Naive thymus-derived CD4-positive, alpha-beta T cell (primary cell): ENCODE measurements around the gene PPP3R1. TPM values are rescaled to one million over a fixed set of nuclear protein-coding genes. Genes with fewer than 3 reads are reported as not detected.
"Not testable (repeated sequence)": the region's sequence is repeated elsewhere in the genome, so short reads cannot be mapped to it uniquely, and the experiment has no call there.

Source experiments
- ATAC-seq: fragments of 150-1000 bp; cut with Tn5 transposase; 2 replicates; pipeline ENCODE4 v1.10.0; 2021; ENCODE audit warnings: mild to moderate bottlenecking, moderate library complexity
- CTCF ChIA-PET: fragments of 350-600 bp; sonication (Branson Sonifier 250); formaldehyde crosslinking; loops from one replicate; lab custom pipeline; 2021; ENCODE audit warnings: antibody characterized with exemption; lab: Charles Lee
- POLR2A ChIA-PET: fragments of 350-600 bp; sonication (Branson Sonifier 250); formaldehyde crosslinking; loops from one replicate; lab custom pipeline; 2021; ENCODE audit warnings: antibody characterized with exemption, inconsistent platforms; lab: Charles Lee
- DNase-seq, 9 donors: peaks; one replicate each; pipeline versions ENCODE4 v3.0.0 to v3.0.0-alpha.2; 2020 to 2022; ENCODE audit warnings: mixed read lengths in 1 of 9
- H3K27ac ChIP-seq: one replicate; pipeline ENCODE4 v1.7.0; 2013; ENCODE audit warnings: mild to moderate bottlenecking, low read depth, low read length, moderate library complexity
- H3K27me3 ChIP-seq, 2 donors: one replicate each; pipeline ENCODE4 v1.7.0; 2013; ENCODE audit warnings: low read length in 2 of 2, mild to moderate bottlenecking in 2 of 2, moderate library complexity in 2 of 2; ENCODE audit not compliant: control insufficient read depth in 2 of 2, insufficient read depth in 2 of 2
- H3K36me3 ChIP-seq, 3 experiments: 1 replicate in 2 of 3; 2 replicates in 1 of 3; pipeline ENCODE4 v1.7.0; 2013; ENCODE audit warnings: low read length in 3 of 3, mild to moderate bottlenecking in 3 of 3, moderate library complexity in 1 of 3; ENCODE audit not compliant: insufficient read depth in 3 of 3, control insufficient read depth in 2 of 3
- H3K4me1 ChIP-seq, 2 donors: one replicate each; pipeline ENCODE4 v1.7.0; 2013; ENCODE audit warnings: low read length in 2 of 2, mild to moderate bottlenecking in 2 of 2, moderate library complexity in 1 of 2; ENCODE audit not compliant: control insufficient read depth in 2 of 2, insufficient read depth in 2 of 2
- H3K4me3 ChIP-seq: 2 replicates; pipeline ENCODE4 v1.7.0; 2013; ENCODE audit warnings: mild to moderate bottlenecking, low read length
- H3K9me3 ChIP-seq, 3 experiments: 1 replicate in 2 of 3; 2 replicates in 1 of 3; pipeline ENCODE4 v1.7.0; 2013; ENCODE audit warnings: low read length in 3 of 3; ENCODE audit not compliant: control insufficient read depth in 2 of 3
- H3K27ac Mint-ChIP-seq, 9 donors: one replicate each; pipeline ENCODE4 v1.8.0; 2020 to 2022; ENCODE audit warnings: mixed read lengths in 9 of 9, mild to moderate bottlenecking in 8 of 9, moderate library complexity in 5 of 9, inconsistent platforms in 2 of 9
- H3K27me3 Mint-ChIP-seq, 5 donors: one replicate each; pipeline ENCODE4 v1.8.0; 2021 to 2022; ENCODE audit warnings: mixed read lengths in 5 of 5, mild to moderate bottlenecking in 1 of 5
- H3K36me3 Mint-ChIP-seq, 5 donors: one replicate each; pipeline ENCODE4 v1.8.0; 2020 to 2022; ENCODE audit warnings: mixed read lengths in 5 of 5, mild to moderate bottlenecking in 3 of 5, inconsistent platforms in 1 of 5
- H3K4me1 Mint-ChIP-seq, 7 donors: one replicate each; pipeline ENCODE4 v1.8.0; 2020 to 2022; ENCODE audit warnings: mixed read lengths in 7 of 7, mild to moderate bottlenecking in 3 of 7, inconsistent platforms in 1 of 7
- H3K4me3 Mint-ChIP-seq, 10 donors: one replicate each; pipeline ENCODE4 v1.8.0; 2020 to 2022; ENCODE audit warnings: mild to moderate bottlenecking in 10 of 10, mixed read lengths in 10 of 10, moderate library complexity in 6 of 10, inconsistent platforms in 2 of 10
- H3K9me3 Mint-ChIP-seq, 11 donors: one replicate each; pipeline ENCODE4 v1.8.0; 2020 to 2022; ENCODE audit warnings: mixed read lengths in 11 of 11, mild to moderate bottlenecking in 4 of 11, inconsistent platforms in 1 of 11, moderate library complexity in 1 of 11
- intact Hi-C, 2 donors: fragments of 100-400 bp; cut with micrococcal nuclease; formaldehyde crosslinking; loops; one replicate each; pipeline ENCODE4 v1.15.1; 2023
- polyA plus RNA-seq, 2 donors: library from polyadenylated mRNA; unstranded; fragments of 300-500 nt; fragmentation: Illumina TruSeq; gene quantifications; one replicate each; pipeline ENCODE4 v1.2.3, GENCODE V29; 2021
- total RNA-seq, 6 experiments: library from RNA in 5 of 6; stranded (reverse) in 5 of 6; gene quantifications; 1 replicate in 5 of 6; 2 replicates in 1 of 6; pipeline ENCODE4 v1.2.3 and lab custom pipeline; 2021 to 2026

Gene PPP3R1
- total and polyA plus RNA-seq, 7 experiments from 2014 or later: 2.6 to 78.2 (median 64.2) TPM

- H3K4me3 Mint-ChIP-seq: no peak overlapping the region
- ChIA-PET POLR2A (interaction anchor here (0.6 kb wide), 1 partner anchor 39 kb away, joined by 4 read pairs; no protein-coding TSS in a partner anchor), CTCF (interaction anchor here (0.6 to 0.8 kb wide), 2 partner anchors 9 to 129 kb away, joined by 3 read pairs; no protein-coding TSS in a partner anchor)
- ATAC-seq (no peak), DNase-seq (no peak)
- H3K27me3 Mint-ChIP-seq: no peaks in the 10 kb centered on the region
- peaks cover 0 to under 1% of the 10 kb centered on the region in 2 donors for H3K4me1 ChIP-seq
- H3K4me1 Mint-ChIP-seq: peaks cover 5 to 25% (median 14%) of the 10 kb centered on the region in 7 donors
- H3K36me3 ChIP-seq: peaks cover 0 to 37% (median 5%) of the 10 kb centered on the region in 3 experiments
- peak overlapping the region in 8 of 9 donors; percentile 21 to 77 (median 56) for H3K27ac Mint-ChIP-seq
- peaks cover 0 to 36% (median 17%) of the 10 kb centered on the region in 5 donors for H3K36me3 Mint-ChIP-seq
- no peak overlapping the region for H3K27ac ChIP-seq
- no peaks in the 10 kb centered on the region for H3K27me3 ChIP-seq
- intact Hi-C loops: no loop called here
- no peaks in the 10 kb centered on the region for H3K9me3 ChIP-seq
- no peaks in the 10 kb centered on the region for H3K9me3 Mint-ChIP-seq
- no peak overlapping the region for H3K4me3 ChIP-seq
These were observed 73.9 kb downstream of the PPP3R1 start for GRCh38 chr2:68178432-68178831.

GRCh38 chr2:68177541-68177940 lies 74.8 kb downstream of the PPP3R1 start:
- H3K4me3 ChIP-seq: no peak overlapping the region
- Mint-ChIP-seq H3K9me3 (no peaks in the 10 kb centered on the region), H3K4me1 (peaks cover 8 to 23% (median 12%) of the 10 kb centered on the region in 7 donors), H3K27ac (peak overlapping the region in 5 of 9 donors; percentile 4 to 66 (median 20)), H3K36me3 (peaks cover 0 to 37% (median 17%) of the 10 kb centered on the region in 5 donors), H3K4me3 (no peak overlapping the region), H3K27me3 (no peaks in the 10 kb centered on the region)
- peaks cover 0 to 4% of the 10 kb centered on the region in 2 donors for H3K4me1 ChIP-seq
- ATAC-seq (no peak), DNase-seq (no peak)
- peaks cover 0 to 32% (median 5%) of the 10 kb centered on the region in 3 experiments for H3K36me3 ChIP-seq
- CTCF ChIA-PET: interaction anchor here (0.8 kb wide), 1 partner anchor 8 kb away, joined by 3 read pairs; no protein-coding TSS in a partner anchor
- H3K27me3 ChIP-seq: no peaks in the 10 kb centered on the region
- no peaks in the 10 kb centered on the region for H3K9me3 ChIP-seq
- intact Hi-C loops: no loop called here
- POLR2A ChIA-PET: no interaction called here
- H3K27ac ChIP-seq: no peak overlapping the region

GRCh38 chr2:68176657-68177056 lies 75.7 kb downstream of the PPP3R1 start:
- ATAC-seq: peak; percentile 20
- POLR2A ChIA-PET: interaction anchor here (1.1 kb wide), 1 partner anchor 12 kb away, joined by 3 read pairs; no protein-coding TSS in a partner anchor
- H3K4me1 Mint-ChIP-seq: peaks cover 6 to 22% (median 14%) of the 10 kb centered on the region in 7 donors

GRCh38 chr2:68175210-68175609 lies 77.1 kb downstream of the PPP3R1 start:
- POLR2A ChIA-PET: interaction anchor here (0.7 to 0.9 kb wide), 2 partner anchors 9 to 119 kb away, joined by 3 to 4 read pairs; no protein-coding TSS in a partner anchor
- H3K9me3 Mint-ChIP-seq, H3K4me1 ChIP-seq, H3K27ac ChIP-seq, H3K9me3 ChIP-seq, ATAC-seq, DNase-seq, H3K4me3 ChIP-seq, intact Hi-C loops, H3K27me3 ChIP-seq, H3K4me3 Mint-ChIP-seq, H3K27me3 Mint-ChIP-seq: not testable (repeated sequence)
- Mint-ChIP-seq H3K36me3 (peaks cover 0 to 30% (median 14%) of the 10 kb centered on the region in 5 donors), H3K4me1 (peaks cover 4 to 18% (median 11%) of the 10 kb centered on the region in 7 donors), H3K27ac (peak overlapping the region in 1 of 9 donors; percentile 57)
- peaks cover 0 to 38% (median 12%) of the 10 kb centered on the region in 3 experiments for H3K36me3 ChIP-seq
- CTCF ChIA-PET: interaction anchor here (0.6 to 1.1 kb wide), 2 partner anchors 61 to 76 kb away, joined by 3 read pairs; no protein-coding TSS in a partner anchor

More at GRCh38 chr2:68176657-68177056, 75.7 kb downstream of the PPP3R1 start:
- Mint-ChIP-seq H3K9me3 (no peaks in the 10 kb centered on the region), H3K36me3 (peaks cover 0 to 35% (median 14%) of the 10 kb centered on the region in 5 donors), H3K27ac (peak overlapping the region in 3 of 9 donors; percentile 4 to 36 (median 22)), H3K27me3 (no peaks in the 10 kb centered on the region), H3K4me3 (no peak overlapping the region)
- H3K9me3 ChIP-seq: no peaks in the 10 kb centered on the region
- H3K36me3 ChIP-seq: peaks cover 0 to 39% (median 5%) of the 10 kb centered on the region in 3 experiments
- H3K4me3 ChIP-seq: no peak overlapping the region
- no peaks in the 10 kb centered on the region for H3K27me3 ChIP-seq
- H3K4me1 ChIP-seq: peaks cover 0 to 4% of the 10 kb centered on the region in 2 donors
- peak overlapping the region; percentile 11 for H3K27ac ChIP-seq
- DNase-seq: no peak
- intact Hi-C loops: no loop called here
- CTCF ChIA-PET: no interaction called here

- ChIA-PET POLR2A (interaction anchor here (0.6 to 1.1 kb wide), 2 partner anchors 11 to 198 kb away, joined by 3 read pairs; no protein-coding TSS in a partner anchor), CTCF (no interaction called here)
- Histone ChIP-seq H3K4me1 (peaks cover 0 to 4% of the 10 kb centered on the region in 2 donors), H3K9me3 (no peaks in the 10 kb centered on the region), H3K4me3 (no peak overlapping the region), H3K27ac (no peak overlapping the region), H3K36me3 (peaks cover 0 to 33% (median 10%) of the 10 kb centered on the region in 3 experiments), H3K27me3 (no peaks in the 10 kb centered on the region)
- no peaks in the 10 kb centered on the region for H3K27me3 Mint-ChIP-seq
- H3K27ac Mint-ChIP-seq: peak overlapping the region in 7 of 9 donors; percentile 31 to 83 (median 64)
- DNase-seq: no peak
- peak overlapping the region in 3 of 10 donors; percentile 7 to 35 (median 29) for H3K4me3 Mint-ChIP-seq
- peaks cover 6 to 16% (median 11%) of the 10 kb centered on the region in 7 donors for H3K4me1 Mint-ChIP-seq
- H3K36me3 Mint-ChIP-seq: peaks cover 0 to 23% (median 14%) of the 10 kb centered on the region in 5 donors
- ATAC-seq: peak; percentile 42
- intact Hi-C loops: no loop called here
- no peaks in the 10 kb centered on the region for H3K9me3 Mint-ChIP-seq
These were observed 79.2 kb downstream of the PPP3R1 start for GRCh38 chr2:68172990-68173700.

GRCh38 chr2:68172521-68172920 lies 79.8 kb downstream of the PPP3R1 start:
- CTCF ChIA-PET: no interaction called here
- ATAC-seq (no peak), DNase-seq (no peak)
- peaks cover 7 to 22% (median 11%) of the 10 kb centered on the region in 7 donors for H3K4me1 Mint-ChIP-seq
- intact Hi-C loops: no loop called here
- no peaks in the 10 kb centered on the region for H3K9me3 Mint-ChIP-seq
- H3K4me3 ChIP-seq: no peak overlapping the region
- H3K4me1 ChIP-seq: peaks cover 0 to 4% of the 10 kb centered on the region in 2 donors
- no peak overlapping the region for H3K27ac ChIP-seq
- POLR2A ChIA-PET: interaction anchor here (0.6 to 1.1 kb wide), 2 partner anchors 10 to 199 kb away, joined by 3 read pairs; no protein-coding TSS in a partner anchor
- H3K27ac Mint-ChIP-seq: peak overlapping the region in 1 of 9 donors; percentile 81
- H3K27me3 Mint-ChIP-seq: no peaks in the 10 kb centered on the region
- no peak overlapping the region for H3K4me3 Mint-ChIP-seq
- peaks cover 0 to 39% (median 7%) of the 10 kb centered on the region in 3 experiments for H3K36me3 ChIP-seq
- no peaks in the 10 kb centered on the region for H3K27me3 ChIP-seq
- H3K36me3 Mint-ChIP-seq: peaks cover 0 to 25% (median 14%) of the 10 kb centered on the region in 5 donors
- no peaks in the 10 kb centered on the region for H3K9me3 ChIP-seq
